ENCODE measurements around the gene CCDC102A. TPM values are rescaled to one million over a fixed set of nuclear protein-coding genes. Genes with fewer than 3 reads are reported as not detected.

The CCDC102A gene
- total and polyA plus RNA-seq, 2 of the 13 experiments (the other 11 are each of a cell fraction or from before 2014, with no cell fraction given), result 2.1 to 2.8 TPM

- TF ChIP-seq RARG (CRISPR knock-in tag; IDR thresholded peaks at IDR 0.05; ENCODE audit: low read depth) (no peak), RNF2 (conservative IDR thresholded peaks at IDR 0.05; ENCODE audit: low read depth) (no peak), HES4 (CRISPR knock-in tag; IDR thresholded peaks at IDR 0.05; ENCODE audit: borderline replicate concordance) (no peak; the same call in 1 of the 2 replicates), MLLT10 (CRISPR knock-in tag; IDR thresholded peaks at IDR 0.05) (no peak), MBD4 (IDR thresholded peaks at IDR 0.05; ENCODE audit: borderline replicate concordance, low read length) (no peak), DPF2 (CRISPR knock-in tag; IDR thresholded peaks at IDR 0.05; ENCODE audit: borderline replicate concordance, low read depth) (no peak), ZNF746 (CRISPR knock-in tag; IDR thresholded peaks at IDR 0.05) (peak; percentile 67; the same call in 1 of the 2 replicates), ZNF503 (CRISPR knock-in tag; IDR thresholded peaks at IDR 0.05) (peak; percentile 88), IRX3 (CRISPR knock-in tag; IDR thresholded peaks at IDR 0.05; ENCODE audit: borderline replicate concordance, low read depth) (no peak), ZNF333 (CRISPR knock-in tag; IDR thresholded peaks at IDR 0.05; ENCODE audit: borderline replicate concordance) (no peak), ZC3H13 (CRISPR knock-in tag; IDR thresholded peaks at IDR 0.05) (peak; percentile 79; the same call in 1 of the 2 replicates), SP140L (CRISPR knock-in tag; IDR thresholded peaks at IDR 0.05; ENCODE audit: borderline replicate concordance) (no peak), REXO4 (CRISPR knock-in tag; IDR thresholded peaks at IDR 0.05; ENCODE audit: borderline replicate concordance) (no peak), KDM4B (CRISPR knock-in tag; IDR thresholded peaks at IDR 0.05) (peak; percentile 99; the same call in 1 of the 2 replicates), SOX6 (IDR thresholded peaks at IDR 0.05) (no peak), SOX6 (CRISPR knock-in tag; IDR thresholded peaks at IDR 0.05) (peak; percentile 68), DRAP1 (CRISPR knock-in tag; IDR thresholded peaks at IDR 0.05) (peak; percentile 87), FOXM1 (CRISPR knock-in tag; IDR thresholded peaks at IDR 0.05) (no peak), ZNF724P (CRISPR knock-in tag; IDR thresholded peaks at IDR 0.05; ENCODE audit: borderline replicate concordance) (no peak), BHLHE40 (IDR thresholded peaks at IDR 0.05; ENCODE audit: low read length) (no peak), IRF1 (CRISPR knock-in tag; IDR thresholded peaks at IDR 0.05; ENCODE audit: low read depth) (no peak), ZZZ3 (CRISPR knock-in tag; IDR thresholded peaks at IDR 0.05; ENCODE audit: borderline replicate concordance) (peak; percentile 98; the same call in 1 of the 2 replicates), RFXANK (CRISPR knock-in tag; IDR thresholded peaks at IDR 0.05) (peak; percentile 87; the same call in 1 of the 2 replicates), ARID3A (IDR thresholded peaks at IDR 0.05; ENCODE audit: low read depth, low read length) (no peak), ZNF703 (CRISPR knock-in tag; IDR thresholded peaks at IDR 0.05; ENCODE audit: borderline replicate concordance) (no peak), ZNF792 (CRISPR knock-in tag; IDR thresholded peaks at IDR 0.05) (peak; percentile 95; the same call in 1 of the 2 replicates), ZFX (CRISPR knock-in tag; IDR thresholded peaks at IDR 0.05; ENCODE audit: low read depth) (peak; percentile 96)
These were observed 74.0 kb downstream of the CCDC102A start, which contains the start of gene POLR2C (continued) for GRCh38 chr16:57462209-57462977.

Measured in HepG2 (cell line).